ENCODE results near the gene HMCES.
"Not testable (repeated sequence)": the region's sequence is repeated elsewhere in the genome, so short reads cannot be mapped to it uniquely, and the experiment has no call there.

HMCES gene

DNA sequence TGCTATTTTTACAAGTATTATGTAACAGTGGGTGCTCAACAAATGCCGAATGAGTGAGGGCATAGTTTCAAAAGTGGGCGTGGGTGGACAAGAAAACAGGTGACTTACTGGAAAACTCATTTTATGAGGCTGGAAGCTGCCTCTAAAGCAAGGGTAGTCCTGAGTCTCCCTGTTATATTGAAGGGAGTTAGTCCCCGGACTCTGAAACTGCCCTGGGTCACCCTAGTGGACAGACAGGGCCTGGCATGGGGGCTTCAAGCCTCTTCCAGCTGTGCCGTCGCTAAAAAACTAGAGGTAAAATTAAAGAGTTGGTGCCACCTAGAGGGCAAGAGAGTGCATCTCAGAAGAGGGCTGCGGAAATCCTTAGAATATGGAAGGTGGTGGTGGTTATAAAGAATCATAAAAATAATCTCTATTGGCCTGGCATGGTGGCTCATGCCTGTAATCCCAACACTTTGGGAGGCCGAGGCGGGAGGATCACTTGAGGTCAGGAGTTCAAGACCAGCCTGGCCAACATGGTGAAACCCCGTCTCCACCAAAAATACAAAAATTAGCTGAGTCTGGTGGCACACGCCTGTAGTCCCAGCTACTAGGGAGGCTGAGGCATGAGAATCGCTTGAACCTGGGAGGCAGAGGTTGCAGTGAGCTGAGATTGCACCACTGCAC, 32.9 kb upstream of the HMCES start:
- H3K36me3 Mint-ChIP-seq (ENCODE audit: low read depth); H3K4me3 Mint-ChIP-seq; H3K27ac Mint-ChIP-seq: not testable (repeated sequence)

DNA sequence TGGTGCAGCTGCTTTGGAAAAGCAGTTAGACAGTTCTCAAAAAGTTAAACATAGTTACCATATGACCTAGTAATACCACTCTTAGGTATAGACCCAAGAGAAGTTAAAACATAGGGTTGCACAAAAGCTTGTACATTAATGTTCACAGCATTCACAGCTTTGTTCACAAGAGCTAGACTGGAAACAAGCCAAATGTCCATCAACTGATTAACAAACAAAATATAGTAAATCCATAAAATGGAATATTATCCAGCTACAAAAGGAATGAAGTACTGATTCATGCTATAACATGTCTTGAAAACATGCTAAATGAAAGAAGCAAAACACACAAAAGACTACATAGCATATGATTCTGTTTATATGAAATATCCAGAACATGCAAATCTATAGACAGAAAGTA, 32.0 kb upstream of the HMCES start:
- no peaks in the 10 kb centered on the region for H3K9me3 Mint-ChIP-seq
- no peak overlapping the region for H3K27ac Mint-ChIP-seq
- peaks cover under 1% of the 10 kb centered on the region for H3K36me3 Mint-ChIP-seq (ENCODE audit: low read depth)
- peak overlapping the region; percentile 37 for H3K4me3 Mint-ChIP-seq
- H3K4me1 Mint-ChIP-seq: peaks cover 35% of the 10 kb centered on the region
- peaks cover 9% of the 10 kb centered on the region for H3K27me3 Mint-ChIP-seq (ENCODE audit: low read depth, poor library complexity)
- DNase-seq: no peak
- TF ChIP-seq, protein P1, sequence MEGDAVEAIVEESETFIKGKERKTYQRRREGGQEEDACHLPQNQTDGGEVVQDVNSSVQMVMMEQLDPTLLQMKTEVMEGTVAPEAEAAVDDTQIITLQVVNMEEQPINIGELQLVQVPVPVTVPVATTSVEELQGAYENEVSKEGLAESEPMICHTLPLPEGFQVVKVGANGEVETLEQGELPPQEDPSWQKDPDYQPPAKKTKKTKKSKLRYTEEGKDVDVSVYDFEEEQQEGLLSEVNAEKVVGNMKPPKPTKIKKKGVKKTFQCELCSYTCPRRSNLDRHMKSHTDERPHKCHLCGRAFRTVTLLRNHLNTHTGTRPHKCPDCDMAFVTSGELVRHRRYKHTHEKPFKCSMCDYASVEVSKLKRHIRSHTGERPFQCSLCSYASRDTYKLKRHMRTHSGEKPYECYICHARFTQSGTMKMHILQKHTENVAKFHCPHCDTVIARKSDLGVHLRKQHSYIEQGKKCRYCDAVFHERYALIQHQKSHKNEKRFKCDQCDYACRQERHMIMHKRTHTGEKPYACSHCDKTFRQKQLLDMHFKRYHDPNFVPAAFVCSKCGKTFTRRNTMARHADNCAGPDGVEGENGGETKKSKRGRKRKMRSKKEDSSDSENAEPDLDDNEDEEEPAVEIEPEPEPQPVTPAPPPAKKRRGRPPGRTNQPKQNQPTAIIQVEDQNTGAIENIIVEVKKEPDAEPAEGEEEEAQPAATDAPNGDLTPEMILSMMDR (IDR thresholded peaks at IDR 0.05): no peak

More for the DNA sequence above, 32.9 kb upstream of the HMCES start:
- peaks cover 32% of the 10 kb centered on the region for H3K4me1 Mint-ChIP-seq
- H3K9me3 Mint-ChIP-seq; H3K27me3 Mint-ChIP-seq (ENCODE audit: low read depth, poor library complexity): not testable (repeated sequence)
- DNase-seq: peak; percentile 76
- TF ChIP-seq, protein P1 (IDR thresholded peaks at IDR 0.05): peak; percentile 94

DNA sequence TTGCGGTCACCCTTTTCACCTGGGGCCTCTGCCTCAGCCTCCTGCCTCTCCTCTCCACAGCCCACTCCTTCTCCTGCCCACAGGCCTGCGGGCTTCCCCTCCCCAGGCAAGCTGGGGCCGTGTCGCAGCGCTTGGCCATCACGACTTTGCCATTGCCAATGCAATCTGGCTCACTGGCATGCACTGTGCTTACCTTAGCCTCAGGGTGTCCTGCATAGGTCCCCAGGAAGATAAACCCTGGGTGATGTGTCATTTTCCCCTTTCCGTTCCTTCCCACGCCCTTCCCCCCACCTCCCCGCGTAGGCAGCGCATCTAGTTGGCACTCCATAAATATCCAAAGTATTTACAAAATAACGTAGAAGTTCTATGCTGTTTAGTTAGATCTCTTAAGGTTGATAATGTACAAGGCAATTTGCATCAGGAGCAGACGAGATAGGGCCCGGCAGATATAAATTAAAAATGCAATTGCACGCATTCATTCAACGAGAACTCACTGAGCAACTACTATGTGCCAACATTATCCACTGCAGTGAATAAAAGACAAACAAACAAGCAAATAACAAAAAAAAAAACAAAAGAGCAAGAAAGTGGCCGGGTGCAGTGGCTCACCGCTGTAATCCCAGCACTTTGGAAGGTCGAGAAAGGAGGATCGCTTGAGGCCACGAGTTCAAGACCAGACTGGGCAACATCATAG, 30.2 kb upstream of the HMCES start:
- TF ChIP-seq, protein P1 (IDR thresholded peaks at IDR 0.05): no peak
- no peaks in the 10 kb centered on the region for H3K9me3 Mint-ChIP-seq
- H3K36me3 Mint-ChIP-seq (ENCODE audit: low read depth): peaks cover 18% of the 10 kb centered on the region
- peaks cover 9% of the 10 kb centered on the region for H3K27me3 Mint-ChIP-seq (ENCODE audit: low read depth, poor library complexity)
- peak overlapping the region; percentile 20 for H3K27ac Mint-ChIP-seq
- no peak for DNase-seq
- peaks cover 35% of the 10 kb centered on the region for H3K4me1 Mint-ChIP-seq
- H3K4me3 Mint-ChIP-seq: peak overlapping the region; percentile 96

DNA sequence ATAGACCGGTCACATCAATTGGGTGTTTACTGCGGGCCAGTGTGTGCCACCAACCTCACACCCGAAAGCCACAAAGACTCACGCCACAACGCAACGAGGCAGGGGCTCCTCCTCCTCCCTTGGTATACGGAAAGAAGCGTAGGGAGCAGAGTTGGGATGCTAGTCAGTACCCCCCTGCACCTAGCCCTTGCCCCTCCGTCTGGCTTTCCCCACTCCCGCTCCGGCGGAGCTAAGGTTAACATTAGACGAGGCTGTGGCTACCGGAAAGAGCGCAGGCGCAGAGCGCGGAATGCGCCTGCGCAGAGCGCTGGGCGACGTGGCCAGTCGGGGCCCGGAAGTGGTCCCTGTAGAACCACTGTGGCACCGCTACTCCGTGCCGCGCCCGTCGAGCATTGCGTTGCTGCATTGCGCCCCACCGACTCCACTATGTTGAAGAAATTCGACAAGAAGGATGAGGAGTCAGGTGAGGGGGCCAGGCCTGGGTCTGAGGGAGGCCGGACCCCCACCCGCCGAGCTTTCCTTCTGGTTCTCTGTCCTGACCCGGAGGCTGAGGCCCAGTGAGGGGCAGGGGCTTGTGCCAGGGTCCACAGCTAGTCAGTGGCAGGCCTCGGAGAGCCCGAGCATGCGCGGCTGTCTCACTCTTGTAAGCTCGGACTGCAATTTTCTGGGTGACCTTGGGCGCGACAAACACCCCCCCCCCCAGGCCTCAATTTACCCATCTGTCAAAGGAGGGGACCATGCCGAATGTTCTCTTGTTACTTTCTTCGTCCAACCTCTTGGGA, 29.2 kb upstream of the HMCES start, which contains the start of gene COPG1:
Gene COPG1, plus strand, starts transcription at position 323 of the 782 bp plus-strand sequence. Its CDS starts 104 bp downstream, at position 427.
- peak; percentile 86 for DNase-seq
- H3K36me3 Mint-ChIP-seq (ENCODE audit: low read depth): peaks cover 24% of the 10 kb centered on the region
- H3K4me3 Mint-ChIP-seq: peak within 1 kb of the TSS; percentile 96
- H3K27ac Mint-ChIP-seq: peak within 1 kb of the TSS; percentile 96
- H3K9me3 Mint-ChIP-seq: no peaks in the 10 kb centered on the region
- TF ChIP-seq, protein P1 (IDR thresholded peaks at IDR 0.05): no peak
- peaks cover 35% of the 10 kb centered on the region for H3K4me1 Mint-ChIP-seq
- peaks cover 9% of the 10 kb centered on the region for H3K27me3 Mint-ChIP-seq (ENCODE audit: low read depth, poor library complexity)

DNA sequence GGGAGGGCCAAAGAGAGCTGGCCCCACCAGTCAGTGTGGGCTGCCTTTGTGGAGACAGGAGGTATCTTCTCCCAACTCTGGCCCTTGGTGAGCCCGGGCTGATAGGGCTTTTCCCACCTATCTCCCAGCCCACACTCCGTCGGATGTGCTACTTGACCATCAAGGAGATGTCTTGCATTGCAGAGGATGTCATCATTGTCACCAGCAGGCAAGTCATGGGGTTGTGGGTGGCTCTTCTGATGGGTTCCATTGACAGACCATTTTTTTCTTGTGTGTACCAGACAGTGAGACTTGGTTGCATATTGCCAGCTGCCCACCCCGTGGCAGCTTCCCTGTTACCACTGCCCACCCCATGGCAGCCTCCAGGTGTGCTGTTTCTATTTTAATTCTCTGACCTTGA, 25.9 kb upstream of the HMCES start:
- TF ChIP-seq, protein P1 (IDR thresholded peaks at IDR 0.05): no peak
- DNase-seq: no peak
- peaks cover 3% of the 10 kb centered on the region for H3K27me3 Mint-ChIP-seq (ENCODE audit: low read depth, poor library complexity)
- peaks cover 29% of the 10 kb centered on the region for H3K4me1 Mint-ChIP-seq
- no peak overlapping the region for H3K27ac Mint-ChIP-seq
- H3K4me3 Mint-ChIP-seq: no peak overlapping the region
- H3K36me3 Mint-ChIP-seq (ENCODE audit: low read depth): peaks cover 54% of the 10 kb centered on the region
- no peaks in the 10 kb centered on the region for H3K9me3 Mint-ChIP-seq
